Dendritic cell treated with granulocyte-macrophage colony-stimulating factor and Interleukin-4, amounts not matched to agents 40 ng/mL and 50 ng/mL, for 4 days (primary cell): ENCODE measurements around the gene NDUFA3.

Source experiments
- H3K27ac Mint-ChIP-seq: one replicate; pipeline ENCODE4 v1.8.0; 2022; ENCODE audit warnings: mild to moderate bottlenecking, mixed read lengths
- H3K27me3 Mint-ChIP-seq: one replicate; pipeline ENCODE4 v1.8.0; 2022; ENCODE audit warnings: mild to moderate bottlenecking, mixed read lengths
- H3K36me3 Mint-ChIP-seq: one replicate; pipeline ENCODE4 v1.8.0; 2022; ENCODE audit warnings: low read depth, mixed read lengths
- H3K4me1 Mint-ChIP-seq: one replicate; pipeline ENCODE4 v1.8.0; 2022; ENCODE audit warnings: low read depth, mixed read lengths
- H3K4me3 Mint-ChIP-seq: one replicate; pipeline ENCODE4 v1.8.0; 2022; ENCODE audit warnings: mild to moderate bottlenecking, moderate library complexity, mixed read lengths
- H3K9me3 Mint-ChIP-seq: one replicate; pipeline ENCODE4 v1.8.0; 2022; ENCODE audit warnings: mixed read lengths
- intact Hi-C: fragments of 100-400 bp; cut with micrococcal nuclease; formaldehyde crosslinking; loops from one replicate; pipeline ENCODE4 v1.15.0; 2022

NDUFA3 gene

GRCh38 chr19:54121259-54121658 is 18.6 kb downstream of the NDUFA3 start:
- H3K4me1 Mint-ChIP-seq = peaks cover 14% of the 10 kb centered on the region
- H3K4me3 Mint-ChIP-seq = no peak overlapping the region
- intact Hi-C loops = no loop called here
- peaks cover 86% of the 10 kb centered on the region for H3K36me3 Mint-ChIP-seq
- no peaks in the 10 kb centered on the region for H3K27me3 Mint-ChIP-seq
- H3K27ac Mint-ChIP-seq = no peak overlapping the region
- H3K9me3 Mint-ChIP-seq = no peaks in the 10 kb centered on the region

DNA sequence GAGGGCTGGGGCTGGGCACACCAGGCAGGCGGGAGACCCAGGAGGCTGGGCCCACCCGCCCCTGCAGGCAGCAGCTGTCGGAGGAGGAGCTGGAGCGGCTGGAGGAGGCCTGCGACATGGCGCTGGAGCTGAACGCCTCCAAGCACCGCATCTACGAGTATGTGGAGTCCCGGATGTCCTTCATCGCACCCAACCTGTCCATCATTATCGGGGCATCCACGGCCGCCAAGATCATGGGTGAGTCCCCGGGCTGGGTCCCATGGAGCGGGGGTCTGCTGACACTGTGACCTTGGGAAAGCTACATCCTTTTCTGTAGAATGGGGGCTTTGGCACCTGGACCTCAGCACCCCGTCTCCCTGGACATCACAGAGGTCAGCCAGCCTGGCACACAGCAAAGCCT is 21.0 kb downstream of the NDUFA3 start:
- peaks cover 100% of the 10 kb centered on the region for H3K36me3 Mint-ChIP-seq
- H3K4me1 Mint-ChIP-seq = no peaks in the 10 kb centered on the region
- H3K27me3 Mint-ChIP-seq = no peaks in the 10 kb centered on the region

GRCh38 chr19:54124393-54124792 is 21.7 kb downstream of the NDUFA3 start:
- intact Hi-C loops = no loop called here
- H3K36me3 Mint-ChIP-seq = peaks cover 100% of the 10 kb centered on the region
- H3K9me3 Mint-ChIP-seq = no peaks in the 10 kb centered on the region
- H3K4me1 Mint-ChIP-seq = no peaks in the 10 kb centered on the region
- no peak overlapping the region for H3K27ac Mint-ChIP-seq
- H3K27me3 Mint-ChIP-seq = no peaks in the 10 kb centered on the region
- no peak overlapping the region for H3K4me3 Mint-ChIP-seq

More for the DNA sequence above, 21.0 kb downstream of the NDUFA3 start:
- intact Hi-C loops = no loop called here
- Mint-ChIP-seq H3K4me3 (no peak overlapping the region), H3K27ac (no peak overlapping the region), H3K9me3 (no peaks in the 10 kb centered on the region)

- Mint-ChIP-seq H3K27me3 (no peaks in the 10 kb centered on the region), H3K4me3 (no peak overlapping the region), H3K36me3 (peaks cover 98% of the 10 kb centered on the region), H3K9me3 (no peaks in the 10 kb centered on the region), H3K4me1 (no peaks in the 10 kb centered on the region), H3K27ac (no peak overlapping the region)
- intact Hi-C loops = no loop called here
These were observed 23.1 kb downstream of the NDUFA3 start for GRCh38 chr19:54125713-54126112.

DNA sequence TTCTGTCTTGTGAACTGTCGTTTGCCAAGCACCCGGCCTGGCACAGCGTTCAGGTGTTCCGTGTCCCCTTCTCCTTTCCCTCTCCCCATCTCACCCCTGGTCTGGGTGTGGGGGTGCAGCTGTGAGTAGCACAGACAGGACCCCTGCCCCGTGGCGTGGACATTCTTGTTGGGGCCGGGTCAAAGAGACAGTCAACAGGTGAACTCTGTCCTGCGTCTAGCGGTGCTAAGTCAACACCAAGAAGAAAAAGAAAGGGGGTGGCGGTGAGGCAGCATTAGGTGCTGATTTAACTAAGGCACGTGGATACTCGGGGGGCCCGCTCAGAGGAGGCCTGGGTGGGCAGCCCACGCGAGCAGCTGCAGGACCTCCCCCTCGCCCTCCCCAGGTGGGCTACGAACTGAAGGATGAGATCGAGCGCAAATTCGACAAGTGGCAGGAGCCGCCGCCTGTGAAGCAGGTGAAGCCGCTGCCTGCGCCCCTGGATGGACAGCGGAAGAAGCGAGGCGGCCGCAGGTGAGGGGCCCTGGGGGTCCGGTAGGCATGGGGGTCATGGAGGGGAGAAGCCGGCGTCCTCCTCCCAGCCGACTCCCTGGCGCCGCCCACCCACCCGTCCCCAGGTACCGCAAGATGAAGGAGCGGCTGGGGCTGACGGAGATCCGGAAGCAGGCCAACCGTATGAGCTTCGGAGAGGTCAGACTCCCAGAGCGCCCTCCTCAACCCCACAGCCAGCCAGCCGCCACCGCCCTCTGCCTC is 25.2 kb downstream of the NDUFA3 start:
- Mint-ChIP-seq H3K36me3 (peaks cover 94% of the 10 kb centered on the region), H3K27me3 (no peaks in the 10 kb centered on the region), H3K4me3 (no peak overlapping the region), H3K4me1 (no peaks in the 10 kb centered on the region), H3K9me3 (no peaks in the 10 kb centered on the region), H3K27ac (no peak overlapping the region)
- intact Hi-C loops = no loop called here

DNA sequence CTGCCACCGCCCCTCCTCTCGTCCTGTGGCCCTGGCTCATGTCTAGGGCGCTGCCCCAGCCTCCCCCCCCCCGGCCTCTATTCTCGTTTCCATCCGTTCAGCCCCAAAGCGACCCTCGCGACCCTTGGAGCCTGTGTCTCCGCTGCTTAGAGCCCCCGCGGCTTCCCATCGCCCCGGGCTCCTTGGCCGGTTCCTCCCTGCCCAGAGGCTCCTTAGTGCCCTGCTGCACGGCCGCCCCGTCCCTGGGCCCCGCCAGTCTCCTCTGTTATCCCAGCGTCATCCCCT is 25.7 kb downstream of the NDUFA3 start:
- Mint-ChIP-seq H3K27me3 (no peaks in the 10 kb centered on the region), H3K9me3 (no peaks in the 10 kb centered on the region), H3K4me3 (no peak overlapping the region)

GRCh38 chr19:54128796-54129616 is 26.4 kb downstream of the NDUFA3 start:
- no peak overlapping the region for H3K4me3 Mint-ChIP-seq
- no peaks in the 10 kb centered on the region for H3K4me1 Mint-ChIP-seq
- H3K27ac Mint-ChIP-seq = no peak overlapping the region
- no peaks in the 10 kb centered on the region for H3K27me3 Mint-ChIP-seq
- no peaks in the 10 kb centered on the region for H3K9me3 Mint-ChIP-seq
- intact Hi-C loops = no loop called here
- H3K36me3 Mint-ChIP-seq = peaks cover 87% of the 10 kb centered on the region

More for the DNA sequence above, 25.7 kb downstream of the NDUFA3 start:
- Mint-ChIP-seq H3K4me1 (no peaks in the 10 kb centered on the region), H3K27ac (no peak overlapping the region), H3K36me3 (peaks cover 93% of the 10 kb centered on the region)
- intact Hi-C loops = no loop called here

DNA sequence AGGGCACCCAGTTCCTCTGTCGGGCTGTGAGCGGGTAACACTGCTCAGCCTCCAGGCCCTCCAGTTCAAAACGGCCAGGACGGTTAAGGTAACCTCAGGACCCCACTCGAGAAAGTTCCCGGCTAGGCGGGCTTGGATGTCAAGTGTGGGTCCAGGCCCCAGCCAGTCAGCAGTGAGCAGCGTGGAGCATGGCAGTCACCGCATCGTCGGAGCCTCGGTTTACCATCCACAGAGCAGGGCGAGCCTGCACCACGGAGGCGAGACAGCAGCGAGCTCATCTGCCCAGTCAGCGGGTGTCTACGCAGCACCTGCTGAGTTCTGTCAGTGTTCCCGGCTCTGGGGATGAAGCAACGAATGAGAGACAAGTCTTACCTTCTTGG is 27.0 kb downstream of the NDUFA3 start:
- H3K27ac Mint-ChIP-seq = no peak overlapping the region
- peaks cover 5% of the 10 kb centered on the region for H3K27me3 Mint-ChIP-seq
- H3K4me1 Mint-ChIP-seq = no peaks in the 10 kb centered on the region
- H3K36me3 Mint-ChIP-seq = peaks cover 81% of the 10 kb centered on the region
- no peaks in the 10 kb centered on the region for H3K9me3 Mint-ChIP-seq
- intact Hi-C loops = no loop called here
- no peak overlapping the region for H3K4me3 Mint-ChIP-seq

- Mint-ChIP-seq H3K4me3 (no peak overlapping the region), H3K27ac (no peak overlapping the region), H3K36me3 (peaks cover 52% of the 10 kb centered on the region), H3K27me3 (peaks cover 9% of the 10 kb centered on the region), H3K9me3 (no peaks in the 10 kb centered on the region), H3K4me1 (peaks cover 14% of the 10 kb centered on the region)
- intact Hi-C loops = no loop called here
These were observed 30.8 kb downstream of the NDUFA3 start for GRCh38 chr19:54133312-54133956.

DNA sequence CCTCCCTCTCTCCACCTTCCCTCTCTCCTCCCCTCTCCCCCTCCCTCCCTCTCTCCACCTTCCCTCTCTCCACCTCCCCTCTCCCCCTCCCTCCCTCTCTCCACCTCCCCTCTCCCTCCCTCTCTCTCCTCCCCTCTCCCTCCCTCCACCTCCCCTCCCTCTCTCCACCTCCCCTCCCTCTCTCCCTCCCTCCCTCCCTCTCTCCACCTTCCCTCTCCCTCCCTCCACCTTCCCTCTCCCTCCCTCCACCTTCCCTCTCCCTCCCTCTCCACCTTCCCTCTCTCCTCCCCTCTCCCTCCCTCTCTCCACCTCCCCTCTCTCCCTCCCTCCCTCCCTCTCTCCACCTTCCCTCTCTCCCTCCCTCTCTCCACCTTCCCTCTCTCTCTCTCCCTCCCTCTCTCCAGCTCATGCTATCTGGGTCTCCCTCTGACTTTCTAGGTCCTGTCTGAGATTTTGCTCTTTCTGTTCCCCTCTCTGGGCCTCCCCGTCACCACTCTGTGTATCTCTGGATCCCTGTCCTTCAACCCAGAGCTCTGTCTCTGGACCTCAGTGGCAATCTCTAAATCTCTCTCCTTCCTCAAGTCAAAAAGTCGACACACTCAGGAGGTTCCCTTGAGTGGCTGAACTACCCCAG is 31.4 kb downstream of the NDUFA3 start:
- Mint-ChIP-seq H3K27ac (no peak overlapping the region), H3K4me1 (peaks cover 20% of the 10 kb centered on the region), H3K27me3 (peaks cover 9% of the 10 kb centered on the region), H3K9me3 (no peaks in the 10 kb centered on the region), H3K4me3 (no peak overlapping the region), H3K36me3 (peaks cover 52% of the 10 kb centered on the region)
- intact Hi-C loops = no loop called here

- H3K4me3 Mint-ChIP-seq = peak overlapping the region; percentile 87
- H3K9me3 Mint-ChIP-seq = no peaks in the 10 kb centered on the region
- peak overlapping the region; percentile 90 for H3K27ac Mint-ChIP-seq
- peaks cover 42% of the 10 kb centered on the region for H3K4me1 Mint-ChIP-seq
- intact Hi-C loops = loop anchor here (2.0 kb wide), 2 partner anchors 23 to 267 kb away; partner anchors contain the start of gene LENG1
- peaks cover 52% of the 10 kb centered on the region for H3K36me3 Mint-ChIP-seq
- peaks cover 9% of the 10 kb centered on the region for H3K27me3 Mint-ChIP-seq
These were observed 33.6 kb downstream of the NDUFA3 start for GRCh38 chr19:54136086-54136863.

DNA sequence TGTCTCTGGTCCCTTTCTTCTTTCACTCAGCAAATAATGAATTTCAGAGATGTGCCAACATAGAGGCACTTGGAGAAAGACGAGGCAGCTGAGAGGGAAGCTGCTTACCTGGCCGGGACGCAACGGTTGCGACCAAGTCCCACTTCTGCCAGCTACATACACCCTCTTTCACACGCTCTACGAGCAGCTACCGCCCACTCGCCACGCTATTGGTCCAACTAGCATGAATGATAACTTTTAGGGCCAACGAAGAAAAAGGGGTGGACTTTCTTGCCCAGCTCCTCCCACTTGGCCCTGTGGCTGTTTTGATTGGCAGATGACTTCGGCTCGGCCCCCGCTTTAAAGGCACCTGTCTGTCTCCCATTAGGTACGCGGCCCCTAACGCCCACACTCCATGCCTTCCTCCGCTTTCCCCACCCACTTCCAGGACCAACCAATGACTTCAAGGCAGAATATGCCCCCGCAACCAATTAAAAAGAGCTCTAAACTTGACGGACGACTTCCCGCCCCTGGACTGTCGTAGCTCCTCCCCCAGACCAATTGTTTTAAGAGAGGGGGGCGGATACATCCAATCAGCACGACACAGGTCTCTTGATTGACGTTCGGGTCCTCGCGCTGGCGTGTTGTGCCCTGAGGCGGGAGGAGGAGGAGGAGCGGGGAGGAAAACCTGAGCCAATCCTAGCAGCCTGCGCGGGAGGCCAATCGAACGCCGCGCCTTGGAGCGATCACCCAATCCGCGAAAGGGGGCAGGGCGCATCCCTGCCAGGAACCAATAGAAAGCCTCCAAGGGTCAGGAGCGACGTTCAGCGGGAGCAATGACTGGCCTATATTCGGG is 34.4 kb downstream of the NDUFA3 start:
- intact Hi-C loops = loop anchor here (1.0 to 2.0 kb wide), 3 partner anchors 22 to 268 kb away; partner anchors contain the start of genes LENG1 and NDUFA3
- H3K27ac Mint-ChIP-seq = peak overlapping the region; percentile 90
- peaks cover 9% of the 10 kb centered on the region for H3K27me3 Mint-ChIP-seq
- peaks cover 50% of the 10 kb centered on the region for H3K4me1 Mint-ChIP-seq
- peak overlapping the region; percentile 87 for H3K4me3 Mint-ChIP-seq
- peaks cover 48% of the 10 kb centered on the region for H3K36me3 Mint-ChIP-seq
- H3K9me3 Mint-ChIP-seq = no peaks in the 10 kb centered on the region
